ENCODE measurements around the gene CDK5RAP1. TPM values are rescaled to one million over a fixed set of nuclear protein-coding genes. Genes with fewer than 3 reads are reported as not detected.

CDK5RAP1 gene
- polyA plus RNA-seq, 4 donors: 26.3 to 47.2 (median 34.2) TPM

DNA sequence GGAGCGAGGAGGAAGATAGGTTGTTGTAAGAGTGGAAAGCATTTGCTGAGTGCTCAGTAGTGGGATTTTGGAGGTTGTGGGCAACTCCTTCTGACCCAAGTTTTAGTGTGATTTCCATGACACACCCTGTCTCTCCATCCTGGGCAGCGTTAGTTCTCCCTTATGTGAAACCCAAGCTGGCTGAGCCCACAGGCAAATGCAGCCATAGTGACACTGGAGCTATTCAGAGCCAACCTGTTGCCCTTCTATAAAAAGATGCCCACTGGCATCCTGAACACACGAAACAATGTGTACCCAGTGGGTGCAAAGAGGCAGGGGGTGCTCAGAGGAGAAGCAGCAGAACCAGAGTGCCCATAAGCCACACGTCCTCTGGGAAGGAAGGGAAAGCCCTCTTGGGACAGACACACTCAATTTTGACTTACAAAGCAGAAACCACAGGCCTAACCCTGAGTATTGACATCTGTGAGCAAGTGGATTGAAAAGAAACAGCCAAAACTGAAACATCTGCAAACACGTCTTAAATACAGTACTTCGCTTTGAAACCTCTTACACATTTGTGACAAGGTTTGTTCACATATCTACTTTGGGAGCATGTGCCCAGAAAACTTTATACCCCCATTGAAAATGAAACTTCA lies 63.7 kb downstream of the CDK5RAP1 start:
- no peak for DNase-seq (ENCODE audit: low read depth in 4 of 4, low spot score in 3 of 4)

GRCh38 chr20:33337119-33337518 lies 64.2 kb downstream of the CDK5RAP1 start:
- DNase-seq (ENCODE audit: low read depth in 4 of 4, low spot score in 3 of 4): no peak

DNA sequence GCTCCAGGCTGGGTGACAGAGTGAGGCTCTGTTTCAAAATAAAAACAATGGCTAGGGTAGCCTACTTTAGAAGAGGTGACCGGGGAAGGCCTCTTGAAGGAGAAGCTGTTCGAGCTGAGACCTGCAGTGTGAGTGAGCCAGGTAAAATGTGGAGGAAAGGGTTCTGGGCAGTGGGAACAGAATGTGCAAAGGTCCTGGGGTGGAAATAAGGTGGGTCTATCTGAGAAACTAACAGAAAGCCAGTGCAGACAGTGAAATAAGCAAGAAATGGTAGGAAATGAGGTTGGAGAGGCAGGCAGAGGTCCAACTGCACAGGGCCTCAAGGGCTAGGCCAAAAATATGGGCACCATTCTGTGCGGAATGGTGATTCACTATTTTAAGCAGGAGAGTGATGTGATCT lies 64.9 kb downstream of the CDK5RAP1 start:
- DNase-seq (ENCODE audit: low read depth in 4 of 4, low spot score in 3 of 4): no peak

GRCh38 chr20:33334111-33334510 lies 67.2 kb downstream of the CDK5RAP1 start:
- DNase-seq (ENCODE audit: low read depth in 4 of 4, low spot score in 3 of 4): no peak

DNA sequence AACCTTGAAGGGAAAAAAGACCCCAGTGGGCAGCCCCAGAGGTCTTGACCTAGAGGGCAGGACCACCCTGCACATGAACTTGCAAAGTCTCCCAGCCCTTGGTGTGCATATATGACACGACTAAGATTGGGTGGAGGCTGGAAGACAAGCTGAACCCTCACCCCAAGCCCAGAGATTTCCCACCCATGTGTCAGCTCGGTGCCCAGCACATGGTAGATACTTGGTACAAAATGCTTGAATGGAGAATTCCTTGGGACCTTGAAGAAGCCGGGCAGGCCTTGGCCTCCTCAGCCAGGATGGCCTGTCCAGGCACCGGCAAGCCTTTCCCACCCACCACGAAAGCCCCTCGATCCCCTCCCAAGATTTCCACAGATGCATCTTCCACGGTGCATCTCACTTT lies 67.7 kb downstream of the CDK5RAP1 start:
- DNase-seq (ENCODE audit: low read depth in 4 of 4, low spot score in 3 of 4): no peak

DNA sequence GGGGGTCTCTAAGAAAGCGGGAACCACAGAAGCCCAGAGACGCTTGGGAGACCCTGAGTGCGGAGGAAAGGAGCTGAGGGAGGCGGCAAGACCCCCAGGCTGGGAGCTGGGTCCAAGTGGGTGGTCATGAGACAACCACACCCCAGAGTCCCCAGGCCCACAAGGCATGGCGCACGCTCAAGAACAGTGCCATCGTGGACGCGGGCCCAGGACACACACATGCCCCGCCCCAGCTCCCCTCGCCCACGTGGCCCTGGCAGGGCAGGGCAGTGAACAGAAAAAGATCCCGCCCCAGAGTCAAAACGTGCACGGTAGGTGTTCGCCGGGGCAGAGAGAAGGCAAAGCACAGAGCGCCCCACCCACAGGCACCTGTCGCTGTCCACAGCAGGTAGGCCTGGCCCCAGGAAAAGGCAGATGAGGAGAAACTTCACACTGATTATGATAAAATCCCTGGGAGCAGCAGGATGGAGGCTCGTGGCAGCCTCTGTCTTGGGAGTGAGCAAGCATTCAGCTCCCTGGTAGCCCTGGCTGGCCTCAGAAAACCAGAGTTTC lies 68.3 kb downstream of the CDK5RAP1 start:
- no peak for DNase-seq (ENCODE audit: low read depth in 4 of 4, low spot score in 3 of 4)

GRCh38 chr20:33328157-33329137 lies 72.9 kb downstream of the CDK5RAP1 start:
- no peak for DNase-seq (ENCODE audit: low read depth in 4 of 4, low spot score in 3 of 4)

DNA sequence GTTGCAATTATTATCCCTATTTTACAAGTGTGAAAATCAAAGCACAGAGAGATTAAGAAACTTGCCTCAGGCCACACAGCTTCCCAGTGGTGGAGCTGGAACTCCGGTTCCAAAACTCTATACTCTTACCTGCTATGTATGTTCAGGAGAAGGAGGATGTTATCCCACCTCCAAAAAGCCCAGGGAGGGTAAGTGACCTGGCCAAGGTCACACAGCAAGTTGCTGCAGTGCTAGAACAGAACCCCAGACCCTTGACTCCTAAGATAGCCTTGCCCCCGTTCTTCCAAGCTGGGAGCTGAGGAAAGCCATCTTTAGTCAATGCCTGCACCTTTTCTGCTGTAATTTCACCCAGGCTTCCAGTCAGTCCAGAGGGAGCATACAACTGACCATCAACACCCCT lies 76.0 kb downstream of the CDK5RAP1 start:
- no peak for DNase-seq (ENCODE audit: low read depth in 4 of 4, low spot score in 3 of 4)

GRCh38 chr20:33323236-33323635 lies 78.1 kb downstream of the CDK5RAP1 start:
- DNase-seq (ENCODE audit: low read depth in 4 of 4, low spot score in 3 of 4): no peak

DNA sequence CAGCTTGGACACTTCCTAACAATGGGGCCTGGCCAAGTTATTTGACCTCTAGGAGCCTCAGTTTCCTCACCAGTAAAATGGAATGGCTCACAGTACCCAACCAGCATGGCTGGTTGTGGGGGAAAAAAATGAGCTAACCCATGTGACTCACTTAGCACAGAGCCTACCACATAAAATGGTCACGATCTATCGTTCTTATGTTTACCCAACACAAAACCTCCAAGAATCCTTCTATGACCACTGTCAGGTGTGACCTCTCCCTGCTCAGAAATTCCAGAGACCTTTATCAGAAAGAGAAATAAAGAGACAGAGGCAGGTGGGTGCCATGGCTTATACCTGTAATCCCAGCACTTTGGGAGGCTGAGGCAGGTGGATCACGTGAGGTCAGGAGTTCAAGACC lies 78.9 kb downstream of the CDK5RAP1 start:
- DNase-seq (ENCODE audit: low read depth in 4 of 4, low spot score in 3 of 4): no peak

- DNase-seq (ENCODE audit: low read depth in 4 of 4, low spot score in 3 of 4): no peak
Observed at GRCh38 chr20:33320006-33320405, 81.3 kb downstream of the CDK5RAP1 start.

DNA sequence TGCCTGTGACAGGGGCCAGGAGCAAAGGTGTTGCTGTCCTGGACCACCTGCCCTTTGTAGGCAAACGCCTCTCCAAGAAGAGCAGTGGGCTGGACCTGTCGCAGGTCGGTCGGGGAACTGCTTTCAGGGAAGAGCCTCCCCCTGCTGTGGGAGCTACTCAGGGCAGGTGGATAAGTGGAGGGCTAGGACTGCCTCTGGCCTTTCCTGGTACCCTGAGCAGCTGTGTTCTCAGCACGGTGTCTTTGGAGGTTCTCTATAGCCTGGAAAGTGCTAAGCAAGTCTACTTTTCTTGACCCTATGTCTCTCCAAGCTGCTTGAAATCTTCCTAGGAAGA lies 83.3 kb downstream of the CDK5RAP1 start:
- DNase-seq (ENCODE audit: low read depth in 4 of 4, low spot score in 3 of 4): no peak

GRCh38 chr20:33317424-33318095 lies 83.8 kb downstream of the CDK5RAP1 start:
- DNase-seq (ENCODE audit: low read depth in 4 of 4, low spot score in 3 of 4): no peak

- DNase-seq (ENCODE audit: low read depth in 4 of 4, low spot score in 3 of 4): no peak
Observed at GRCh38 chr20:33316958-33317357, 84.4 kb downstream of the CDK5RAP1 start.

DNA sequence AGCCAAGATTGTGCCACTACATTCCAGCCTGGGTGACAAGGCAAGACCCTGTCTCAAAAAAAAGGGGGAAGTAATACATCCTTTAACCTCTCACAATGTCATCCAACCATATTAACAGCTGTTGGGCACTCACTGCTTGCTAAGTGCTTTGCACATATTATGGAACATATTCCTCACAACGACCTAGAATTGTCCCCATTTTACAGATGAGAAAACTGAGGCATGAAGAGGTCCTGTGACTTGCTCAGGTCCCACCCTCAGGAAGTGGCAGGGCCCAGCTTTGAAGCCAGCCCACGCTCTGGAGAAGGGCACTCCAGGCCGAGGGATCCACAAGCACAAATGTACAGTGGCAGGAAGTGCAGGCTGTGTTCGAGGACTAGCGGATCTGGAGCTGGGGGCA lies 85.0 kb downstream of the CDK5RAP1 start:
- no peak for DNase-seq (ENCODE audit: low read depth in 4 of 4, low spot score in 3 of 4)

DNA sequence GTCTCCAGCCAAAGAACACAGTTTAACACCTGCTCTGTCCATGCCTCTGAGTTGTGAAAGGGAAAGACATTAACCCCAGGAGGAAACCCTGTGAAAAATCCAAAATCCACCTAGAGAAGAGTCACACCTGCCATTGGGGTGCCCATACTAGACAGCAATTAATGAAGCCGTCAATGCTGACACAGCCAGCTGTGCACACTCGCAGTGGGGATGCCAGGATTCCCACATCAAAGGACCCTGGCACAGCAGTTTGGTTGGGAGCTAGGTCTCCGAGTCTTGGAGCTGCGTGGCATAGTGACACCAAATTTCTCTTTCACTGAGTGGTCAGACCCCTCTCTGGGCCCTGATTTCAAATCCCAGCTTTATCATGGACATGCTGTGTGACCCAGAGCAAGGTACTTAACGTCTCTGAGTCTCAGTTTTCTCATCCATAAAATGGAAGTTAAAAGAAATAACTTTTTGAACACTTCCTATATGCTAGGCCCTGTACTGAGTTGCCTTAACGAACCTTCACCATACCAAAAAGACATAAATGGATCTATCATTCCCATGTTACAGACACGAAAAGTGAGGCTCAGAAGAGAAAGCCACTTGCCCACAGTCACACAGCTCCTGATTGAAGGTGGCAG lies 87.5 kb downstream of the CDK5RAP1 start:
- DNase-seq (ENCODE audit: low read depth in 4 of 4, low spot score in 3 of 4): no peak

- DNase-seq (ENCODE audit: low read depth in 4 of 4, low spot score in 3 of 4): no peak
Observed at GRCh38 chr20:33312583-33312982, 88.7 kb downstream of the CDK5RAP1 start.

- DNase-seq (ENCODE audit: low read depth in 4 of 4, low spot score in 3 of 4): no peak
Observed at GRCh38 chr20:33311996-33312395, 89.3 kb downstream of the CDK5RAP1 start.

GRCh38 chr20:33311011-33311410 lies 90.3 kb downstream of the CDK5RAP1 start:
- no peak for DNase-seq (ENCODE audit: low read depth in 4 of 4, low spot score in 3 of 4)

- no peak for DNase-seq (ENCODE audit: low read depth in 4 of 4, low spot score in 3 of 4)
Observed at GRCh38 chr20:33310327-33310899, 90.9 kb downstream of the CDK5RAP1 start.
